Spleen (tissue), 7 donors: ENCODE results near the gene NT5C3A.

Source experiments
- POLR2A ChIP-seq, 3 donors: fragments of 450-650 bp; IDR thresholded peaks; one replicate each; pipeline ENCODE4 v1.5.1; 2017; ENCODE audit warnings: antibody characterized with exemption in 3 of 3, mild to moderate bottlenecking in 1 of 3
- POLR2AphosphoS5 ChIP-seq, 3 donors: sonication (generic); formaldehyde crosslinking; IDR thresholded peaks; one replicate each; pipeline ENCODE4 v1.5.1; 2017; ENCODE audit warnings: antibody characterized with exemption in 3 of 3
- TF ChIP-seq, protein P1 (sequence below), 11 experiments: fragments of 200-600 bp in 7 of 11; fragments of 450-650 bp in 4 of 11; sonication (generic) in 4 of 11; IDR thresholded peaks in 8 of 11; conservative IDR thresholded peaks in 3 of 11; 1 replicate in 7 of 11; 2 replicates in 4 of 11; pipeline versions ENCODE4 v1.4.0 to v1.8.0; 2016 to 2021; ENCODE audit warnings: antibody characterized with exemption in 11 of 11, inconsistent platforms in 4 of 11, mild to moderate bottlenecking in 1 of 11
- donor health status: DM: no; HTN: no; CAD: no; lungs with moderate emphysema.
- donor health status: DM: no; HTN: no; CAD: no.
- donor health status: DM: no; HTN: no; CAD: no.

DNA sequence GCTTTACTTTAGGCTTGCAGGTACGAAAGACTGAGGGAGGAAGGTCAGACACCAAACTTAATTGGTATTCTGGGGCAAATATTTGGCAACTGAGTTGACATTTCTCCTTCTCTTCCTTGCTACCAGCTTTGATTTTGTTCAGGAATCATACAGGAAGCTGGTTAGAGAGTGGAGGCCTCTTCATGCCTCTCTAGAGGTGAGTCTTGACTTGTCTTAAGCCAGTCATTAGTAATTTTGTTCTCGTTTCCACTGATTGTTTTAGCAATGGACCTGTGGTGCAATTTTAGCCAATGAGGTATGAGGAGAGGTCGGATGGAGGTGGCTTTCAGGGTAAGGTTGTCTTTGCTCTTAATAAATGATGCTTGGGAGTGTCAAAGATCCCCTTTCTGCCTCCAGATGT, 49.0 kb upstream of the NT5C3A start:
- TF ChIP-seq, protein P1, sequence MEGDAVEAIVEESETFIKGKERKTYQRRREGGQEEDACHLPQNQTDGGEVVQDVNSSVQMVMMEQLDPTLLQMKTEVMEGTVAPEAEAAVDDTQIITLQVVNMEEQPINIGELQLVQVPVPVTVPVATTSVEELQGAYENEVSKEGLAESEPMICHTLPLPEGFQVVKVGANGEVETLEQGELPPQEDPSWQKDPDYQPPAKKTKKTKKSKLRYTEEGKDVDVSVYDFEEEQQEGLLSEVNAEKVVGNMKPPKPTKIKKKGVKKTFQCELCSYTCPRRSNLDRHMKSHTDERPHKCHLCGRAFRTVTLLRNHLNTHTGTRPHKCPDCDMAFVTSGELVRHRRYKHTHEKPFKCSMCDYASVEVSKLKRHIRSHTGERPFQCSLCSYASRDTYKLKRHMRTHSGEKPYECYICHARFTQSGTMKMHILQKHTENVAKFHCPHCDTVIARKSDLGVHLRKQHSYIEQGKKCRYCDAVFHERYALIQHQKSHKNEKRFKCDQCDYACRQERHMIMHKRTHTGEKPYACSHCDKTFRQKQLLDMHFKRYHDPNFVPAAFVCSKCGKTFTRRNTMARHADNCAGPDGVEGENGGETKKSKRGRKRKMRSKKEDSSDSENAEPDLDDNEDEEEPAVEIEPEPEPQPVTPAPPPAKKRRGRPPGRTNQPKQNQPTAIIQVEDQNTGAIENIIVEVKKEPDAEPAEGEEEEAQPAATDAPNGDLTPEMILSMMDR (IDR thresholded peaks at IDR 0.05 in 8 of 11, conservative IDR thresholded peaks at IDR 0.05 in 3 of 11) = no peak
- TF ChIP-seq POLR2A (IDR thresholded peaks at IDR 0.05) (no peak), POLR2AphosphoS5 (IDR thresholded peaks at IDR 0.05) (no peak)
